Measurements from ENCODE around the gene DYRK4. TPM values are rescaled to one million over a fixed set of nuclear protein-coding genes. Genes with fewer than 3 reads are reported as not detected.

DYRK4 gene
- polyA plus RNA-seq, 3 donors = 17.4 to 26.9 (median 22.4) TPM

- H3K4me3 ChIP-seq (replicated peaks in 1 of 3; ENCODE audit: low read depth in 2 of 3, low read length in 3 of 3) = peak overlapping the region; percentile 66 to 94 (median 76)
- peaks cover 0 to 13% of the 10 kb centered on the region in 2 donors for H3K36me3 ChIP-seq (replicated peaks in 1 of 2; ENCODE audit: control insufficient read depth in 1 of 2, insufficient read depth in 2 of 2, low read length in 2 of 2)
- H2AFZ ChIP-seq (ENCODE audit: insufficient read depth, low read depth, low read length, poor library complexity, severe bottlenecking) = peak overlapping the region; percentile 96
- intact Hi-C loops (cut with micrococcal nuclease) = no loop called here
- peaks cover 2 to 8% of the 10 kb centered on the region in 2 donors for H3K4me1 ChIP-seq (ENCODE audit: control insufficient read depth in 1 of 2, insufficient read depth in 2 of 2, low read length in 2 of 2)
- WGBS (ENCODE audit: insufficient coverage) = 0% methylated on average over 14 of the region's 25 CpGs
- Mint-ChIP-seq H3K4me3 (peak overlapping the region; percentile 99 to 100), H3K27me3 (ENCODE audit: low read depth in 3 of 3) (peaks cover 6 to 8% (median 7%) of the 10 kb centered on the region in 3 donors), H3K9me3 (no peaks in the 10 kb centered on the region), H3K36me3 (peaks cover 10 to 12% of the 10 kb centered on the region in 2 donors), H3K4me1 (peaks cover 9% of the 10 kb centered on the region), H3K27ac (peak overlapping the region; percentile 65 to 91 (median 81))
- H3K27ac ChIP-seq (ENCODE audit: low read depth in 1 of 2, low read length in 2 of 2) = peak overlapping the region in 1 of 2 donors; percentile 73
- no peaks in the 10 kb centered on the region for H3K27me3 ChIP-seq (ENCODE audit: control insufficient read depth in 2 of 2, insufficient read depth in 2 of 2, low read length in 2 of 2)
- H3K4me2 ChIP-seq (replicated peaks; ENCODE audit: extremely low read depth, low read length, poor library complexity, severe bottlenecking) = peak overlapping the region; percentile 81
- TF ChIP-seq, protein P1, sequence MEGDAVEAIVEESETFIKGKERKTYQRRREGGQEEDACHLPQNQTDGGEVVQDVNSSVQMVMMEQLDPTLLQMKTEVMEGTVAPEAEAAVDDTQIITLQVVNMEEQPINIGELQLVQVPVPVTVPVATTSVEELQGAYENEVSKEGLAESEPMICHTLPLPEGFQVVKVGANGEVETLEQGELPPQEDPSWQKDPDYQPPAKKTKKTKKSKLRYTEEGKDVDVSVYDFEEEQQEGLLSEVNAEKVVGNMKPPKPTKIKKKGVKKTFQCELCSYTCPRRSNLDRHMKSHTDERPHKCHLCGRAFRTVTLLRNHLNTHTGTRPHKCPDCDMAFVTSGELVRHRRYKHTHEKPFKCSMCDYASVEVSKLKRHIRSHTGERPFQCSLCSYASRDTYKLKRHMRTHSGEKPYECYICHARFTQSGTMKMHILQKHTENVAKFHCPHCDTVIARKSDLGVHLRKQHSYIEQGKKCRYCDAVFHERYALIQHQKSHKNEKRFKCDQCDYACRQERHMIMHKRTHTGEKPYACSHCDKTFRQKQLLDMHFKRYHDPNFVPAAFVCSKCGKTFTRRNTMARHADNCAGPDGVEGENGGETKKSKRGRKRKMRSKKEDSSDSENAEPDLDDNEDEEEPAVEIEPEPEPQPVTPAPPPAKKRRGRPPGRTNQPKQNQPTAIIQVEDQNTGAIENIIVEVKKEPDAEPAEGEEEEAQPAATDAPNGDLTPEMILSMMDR (IDR thresholded peaks at IDR 0.05) = peak; percentile 99
- H3K9ac ChIP-seq (ENCODE audit: insufficient read depth, low read length, poor library complexity, severe bottlenecking) = peak overlapping the region; percentile 74
- H3K79me2 ChIP-seq (ENCODE audit: insufficient read depth, low read length) = peaks cover 19% of the 10 kb centered on the region
- H4K20me1 ChIP-seq (ENCODE audit: insufficient read depth, low read length) = no peaks in the 10 kb centered on the region
- DNase-seq = peak; percentile 61 to 72 (median 71)
- no peaks in the 10 kb centered on the region for H3K9me3 ChIP-seq (replicated peaks in 1 of 2; ENCODE audit: control insufficient read depth in 1 of 2, insufficient read depth in 1 of 2, low read length in 2 of 2)
These were observed 42.7 kb downstream of the DYRK4 start for GRCh38 chr12:4604684-4605193.

GRCh38 chr12:4607056-4607455 lies 45.0 kb downstream of the DYRK4 start:
- peaks cover 2 to 8% of the 10 kb centered on the region in 2 donors for H3K4me1 ChIP-seq (ENCODE audit: control insufficient read depth in 1 of 2, insufficient read depth in 2 of 2, low read length in 2 of 2)
- H3K79me2 ChIP-seq (ENCODE audit: insufficient read depth, low read length) = peaks cover 19% of the 10 kb centered on the region
- H3K4me3 ChIP-seq (replicated peaks in 1 of 3; ENCODE audit: low read depth in 2 of 3, low read length in 3 of 3) = no peak overlapping the region
- Mint-ChIP-seq H3K27ac (no peak overlapping the region), H3K4me3 (no peak overlapping the region), H3K9me3 (no peaks in the 10 kb centered on the region), H3K27me3 (ENCODE audit: low read depth in 3 of 3) (peaks cover 6 to 8% (median 7%) of the 10 kb centered on the region in 3 donors), H3K36me3 (peaks cover 24 to 30% of the 10 kb centered on the region in 2 donors), H3K4me1 (peaks cover 9% of the 10 kb centered on the region)
- H3K9me3 ChIP-seq (replicated peaks in 1 of 2; ENCODE audit: control insufficient read depth in 1 of 2, insufficient read depth in 1 of 2, low read length in 2 of 2) = no peaks in the 10 kb centered on the region
- no peaks in the 10 kb centered on the region for H3K27me3 ChIP-seq (ENCODE audit: control insufficient read depth in 2 of 2, insufficient read depth in 2 of 2, low read length in 2 of 2)
- intact Hi-C loops (cut with micrococcal nuclease) = no loop called here
- WGBS (ENCODE audit: insufficient coverage) = 100% methylated on average over 2 of the region's 3 CpGs
- H4K20me1 ChIP-seq (ENCODE audit: insufficient read depth, low read length) = no peaks in the 10 kb centered on the region
- TF ChIP-seq, protein P1 (IDR thresholded peaks at IDR 0.05) = no peak
- peaks cover 15 to 34% of the 10 kb centered on the region in 2 donors for H3K36me3 ChIP-seq (replicated peaks in 1 of 2; ENCODE audit: control insufficient read depth in 1 of 2, insufficient read depth in 2 of 2, low read length in 2 of 2)
- no peak overlapping the region for H3K27ac ChIP-seq (ENCODE audit: low read depth in 1 of 2, low read length in 2 of 2)
- no peak overlapping the region for H3K4me2 ChIP-seq (replicated peaks; ENCODE audit: extremely low read depth, low read length, poor library complexity, severe bottlenecking)
- DNase-seq = no peak
- H2AFZ ChIP-seq (ENCODE audit: insufficient read depth, low read depth, low read length, poor library complexity, severe bottlenecking) = no peak overlapping the region
- no peak overlapping the region for H3K9ac ChIP-seq (ENCODE audit: insufficient read depth, low read length, poor library complexity, severe bottlenecking)

Measured in CD14-positive monocyte (primary cell).